H9 (cell line): ENCODE measurements around the gene HMOX2. TPM values are rescaled to one million over a fixed set of nuclear protein-coding genes. Genes with fewer than 3 reads are reported as not detected.

Source experiments
- DNase-seq: peaks from one replicate; pipeline ENCODE4 v3.0.0-alpha.2; 2017
- H2AFZ ChIP-seq: one replicate; pipeline ENCODE4 v1.6.1; 2013; ENCODE audit warnings: mild to moderate bottlenecking, low read length, control low read depth, moderate library complexity
- H2AK5ac ChIP-seq: 2 replicates; pipeline ENCODE4 v1.6.1; 2013; ENCODE audit warnings: low read length, control low read depth, mixed read lengths; ENCODE audit not compliant: insufficient read length
- H2BK120ac ChIP-seq: one replicate; pipeline ENCODE4 v1.6.1; 2013; ENCODE audit warnings: low read depth, mild to moderate bottlenecking, low read length, control low read depth, inconsistent platforms; ENCODE audit not compliant: poor library complexity, severe bottlenecking
- H2BK12ac ChIP-seq: 2 replicates; pipeline ENCODE4 v1.6.1; 2013; ENCODE audit warnings: low read length, control low read depth, mixed read lengths, low read depth; ENCODE audit not compliant: insufficient read length
- H2BK15ac ChIP-seq: 2 replicates; pipeline ENCODE4 v1.6.1; 2013; ENCODE audit warnings: low read depth, low read length, control low read depth
- H2BK20ac ChIP-seq: one replicate; pipeline ENCODE4 v1.6.1; 2013; ENCODE audit warnings: low read depth, mild to moderate bottlenecking, low read length, control low read depth, inconsistent platforms; ENCODE audit not compliant: poor library complexity, severe bottlenecking
- H2BK5ac ChIP-seq: 2 replicates; pipeline ENCODE4 v1.6.1; 2013; ENCODE audit warnings: low read length, control low read depth, mixed read lengths; ENCODE audit not compliant: insufficient read length
- H3K14ac ChIP-seq: 2 replicates; pipeline ENCODE4 v1.6.1; 2013; ENCODE audit warnings: low read length, control low read depth; ENCODE audit not compliant: insufficient read depth
- H3K18ac ChIP-seq: 2 replicates; pipeline ENCODE4 v1.6.1; 2013; ENCODE audit warnings: low read depth, mild to moderate bottlenecking, mixed read lengths, low read length, control low read depth; ENCODE audit not compliant: insufficient read length
- H3K23ac ChIP-seq: 2 replicates; pipeline ENCODE4 v1.6.1; 2013; ENCODE audit warnings: low read length, control low read depth, mixed read lengths, low read depth; ENCODE audit not compliant: insufficient read length
- H3K23me2 ChIP-seq: 2 replicates; pipeline ENCODE4 v1.6.1; 2013; ENCODE audit warnings: low read depth, mild to moderate bottlenecking, mixed read lengths, low read length, control low read depth; ENCODE audit not compliant: insufficient read length, poor library complexity, severe bottlenecking
- H3K27ac ChIP-seq: 2 replicates; pipeline ENCODE4 v1.5.1; 2013; ENCODE audit warnings: low read length, control low read depth, mixed read lengths, low read depth; ENCODE audit not compliant: insufficient read length
- H3K27me3 ChIP-seq: 2 replicates; pipeline ENCODE4 v1.6.1; 2013; ENCODE audit warnings: low read length, control low read depth, inconsistent platforms; ENCODE audit not compliant: insufficient read depth
- H3K4ac ChIP-seq: 2 replicates; pipeline ENCODE4 v1.6.1; 2013; ENCODE audit warnings: low read depth, mild to moderate bottlenecking, control low read depth, inconsistent platforms, low read length, moderate library complexity
- H3K4me1 ChIP-seq: 2 replicates; pipeline ENCODE4 v1.6.1; 2013; ENCODE audit warnings: low read length, control low read depth, inconsistent platforms; ENCODE audit not compliant: insufficient read depth
- H3K4me2 ChIP-seq: 2 replicates; pipeline ENCODE4 v1.6.1; 2013; ENCODE audit warnings: low read length, control low read depth, mixed read lengths; ENCODE audit not compliant: insufficient read length, insufficient read depth
- H3K56ac ChIP-seq: 2 replicates; pipeline ENCODE4 v1.6.1; 2013; ENCODE audit warnings: low read depth, mild to moderate bottlenecking, mixed read lengths, low read length, control low read depth; ENCODE audit not compliant: insufficient read length
- H3K79me1 ChIP-seq: 2 replicates; pipeline ENCODE4 v1.6.1; 2013; ENCODE audit warnings: low read depth, mild to moderate bottlenecking, moderate library complexity, low read length, control low read depth, inconsistent platforms; ENCODE audit not compliant: insufficient read depth, poor library complexity, severe bottlenecking
- H3K79me2 ChIP-seq: 2 replicates; pipeline ENCODE4 v1.6.1; 2013; ENCODE audit warnings: low read length, control low read depth, inconsistent platforms; ENCODE audit not compliant: insufficient read depth
- H3K9ac ChIP-seq: 2 replicates; pipeline ENCODE4 v1.6.1; 2013; ENCODE audit warnings: low read length, control low read depth, mixed read lengths; ENCODE audit not compliant: insufficient read length; ENCODE audit errors: extremely low read depth
- H3K9me3 ChIP-seq: one replicate; pipeline ENCODE4 v1.6.1; 2013; ENCODE audit warnings: low read depth, low read length, inconsistent platforms; ENCODE audit not compliant: control insufficient read depth
- H3T11ph ChIP-seq: one replicate; pipeline ENCODE4 v1.6.1; 2013; ENCODE audit warnings: mild to moderate bottlenecking, low read length, control low read depth, inconsistent platforms
- H4K20me1 ChIP-seq: one replicate; pipeline ENCODE4 v1.6.1; 2013; ENCODE audit not compliant: control insufficient read depth, insufficient read length, insufficient read depth
- H4K5ac ChIP-seq: 2 replicates; pipeline ENCODE4 v1.6.1; 2013; ENCODE audit warnings: low read depth, mild to moderate bottlenecking, mixed read lengths, low read length, control low read depth; ENCODE audit not compliant: insufficient read length
- H4K8ac ChIP-seq: replicated peaks from 2 replicates; pipeline ENCODE4 v1.6.1; 2013; ENCODE audit warnings: low read length, control low read depth, mixed read lengths, low read depth; ENCODE audit not compliant: insufficient read length
- H4K91ac ChIP-seq: 2 replicates; pipeline ENCODE4 v1.6.1; 2013; ENCODE audit warnings: low read depth, mild to moderate bottlenecking, moderate library complexity, mixed read lengths, low read length, control low read depth; ENCODE audit not compliant: insufficient read length
- H3K27ac Mint-ChIP-seq, 3 experiments: 2 replicates in 2 of 3; 3 replicates in 1 of 3; pipeline ENCODE4 v1.8.0; 2020 to 2021; ENCODE audit warnings: mixed read lengths in 3 of 3, mild to moderate bottlenecking in 1 of 3, moderate library complexity in 1 of 3
- H3K27me3 Mint-ChIP-seq: 2 replicates; pipeline ENCODE4 v1.8.0; 2021; ENCODE audit warnings: low read depth, mild to moderate bottlenecking, moderate library complexity, mixed read lengths
- H3K36me3 Mint-ChIP-seq, 3 experiments: 2 replicates in 2 of 3; 3 replicates in 1 of 3; pipeline ENCODE4 v1.8.0; 2020 to 2021; ENCODE audit warnings: low read depth in 3 of 3, mixed read lengths in 3 of 3; ENCODE audit not compliant: insufficient read depth in 1 of 3
- H3K4me1 Mint-ChIP-seq, 2 experiments: 2 replicates each; pipeline ENCODE4 v1.8.0; 2020; ENCODE audit warnings: mixed read lengths in 2 of 2
- H3K4me3 Mint-ChIP-seq, 2 experiments: 2 replicates in 1 of 2; 3 replicates in 1 of 2; pipeline ENCODE4 v1.8.0; 2020 to 2021; ENCODE audit warnings: mild to moderate bottlenecking in 2 of 2, mixed read lengths in 2 of 2, moderate library complexity in 1 of 2
- H3K9me3 Mint-ChIP-seq, 2 experiments: 2 replicates in 1 of 2; 3 replicates in 1 of 2; pipeline ENCODE4 v1.8.0; 2020; ENCODE audit warnings: mild to moderate bottlenecking in 2 of 2, mixed read lengths in 2 of 2, moderate library complexity in 1 of 2
- CTCF ChIP-seq: fragments of 200-600 bp; sonication (generic); conservative IDR thresholded peaks from 3 replicates; pipeline ENCODE4 v1.8.0; 2021; ENCODE audit warnings: antibody characterized with exemption, mild to moderate bottlenecking
- WGBS: extraction: QIAGEN DNeasy Blood & Tissue Kit; methylation state at CpG from one replicate; pipeline ENCODE4 v1.1.7; 2013; ENCODE audit warnings: missing lambda C conversion rate, low lambda C conversion rate, mixed read lengths; ENCODE audit not compliant: insufficient read length; ENCODE audit errors: extremely low coverage; 5-methylcytosine and 5-hydroxymethylcytosine counted together
- total RNA-seq: library from RNA; stranded (reverse); gene quantifications from 2 replicates; pipeline ENCODE4 v1.2.1, GENCODE V29; 2021

Gene HMOX2
- total RNA-seq, 1 experiment from 2014 or later = 44.4 TPM

- H3T11ph ChIP-seq = no peak overlapping the region
- H2BK20ac ChIP-seq = no peak overlapping the region
- peaks cover 3 to 31% (median 21%) of the 10 kb centered on the region in 3 experiments; a peak in 6 of 7 replicates for H3K36me3 Mint-ChIP-seq
- no peak for DNase-seq
- peak overlapping the region; percentile 10 for H4K5ac ChIP-seq
- no peaks in the 10 kb centered on the region for H3K79me2 ChIP-seq
- H4K91ac ChIP-seq = no peak overlapping the region
- H2BK5ac ChIP-seq = no peak overlapping the region
- H3K27me3 Mint-ChIP-seq = no peaks in the 10 kb centered on the region
- WGBS = no CpG with 5 or more reads among the region's 13 CpGs
- H4K20me1 ChIP-seq = no peaks in the 10 kb centered on the region
- no peak overlapping the region for H3K4ac ChIP-seq
- no peak for TF ChIP-seq CTCF
- H3K4me3 Mint-ChIP-seq = no peak overlapping the region
- H2AFZ ChIP-seq = no peak overlapping the region
- H3K9me3 Mint-ChIP-seq = no peaks in the 10 kb centered on the region
- no peaks in the 10 kb centered on the region for H3K9me3 ChIP-seq
- H3K18ac ChIP-seq = no peak overlapping the region
- H4K8ac ChIP-seq = no peak overlapping the region
- H3K27me3 ChIP-seq = no peaks in the 10 kb centered on the region
- no peaks in the 10 kb centered on the region for H3K4me1 ChIP-seq
- H3K4me1 Mint-ChIP-seq = peaks cover 18 to 22% of the 10 kb centered on the region in 2 experiments
- H3K56ac ChIP-seq = no peak overlapping the region
- H2BK15ac ChIP-seq = no peak overlapping the region
- H3K23ac ChIP-seq = no peak overlapping the region
- H3K27ac ChIP-seq = no peak overlapping the region
- H3K4me2 ChIP-seq = no peak overlapping the region
- no peaks in the 10 kb centered on the region for H3K79me1 ChIP-seq
- H3K14ac ChIP-seq = no peak overlapping the region
- no peak overlapping the region for H3K9ac ChIP-seq
- H2BK12ac ChIP-seq = no peak overlapping the region
- no peak overlapping the region for H2BK120ac ChIP-seq
- no peak overlapping the region for H2AK5ac ChIP-seq
- peak overlapping the region; percentile 34 to 76 (median 56); a peak in 3 of 7 replicates for H3K27ac Mint-ChIP-seq
- H3K23me2 ChIP-seq = no peaks in the 10 kb centered on the region
These were observed 29.4 kb downstream of the HMOX2 start for GRCh38 chr16:4505356-4506147.
